OCI-M1 (cell line): Measurements from ENCODE around the gene MAGI1.

Experiments used
- DNase-seq: peaks from one replicate; lab custom pipeline; 2025; lab: John Stamatoyannopoulos, UW

MAGI1 gene

GRCh38 chr3:65971293-65972252 is 67.1 kb downstream of the MAGI1 start:
- no peak for DNase-seq

DNA sequence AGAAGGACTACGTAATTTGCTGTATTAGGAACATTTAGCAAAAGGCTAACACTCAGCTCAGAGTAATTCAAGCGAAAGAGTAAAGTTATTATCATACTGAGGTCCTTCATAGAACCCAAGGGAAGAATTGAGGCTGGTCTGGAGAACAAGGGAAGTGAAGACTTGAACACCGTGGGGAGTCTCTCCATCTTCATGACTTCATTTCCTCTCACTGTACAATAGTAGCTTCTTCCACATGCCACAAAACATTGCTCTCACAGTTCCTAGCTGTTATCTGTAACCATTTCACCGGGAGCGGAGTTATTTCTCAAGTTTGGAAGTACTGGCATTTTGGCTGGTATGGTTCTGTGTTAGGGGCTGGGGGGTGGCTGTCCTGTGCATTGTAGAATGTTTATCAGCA is 69.7 kb downstream of the MAGI1 start:
- no peak for DNase-seq

- DNase-seq: no peak
Observed at GRCh38 chr3:65967451-65967850, 71.3 kb downstream of the MAGI1 start.

DNA sequence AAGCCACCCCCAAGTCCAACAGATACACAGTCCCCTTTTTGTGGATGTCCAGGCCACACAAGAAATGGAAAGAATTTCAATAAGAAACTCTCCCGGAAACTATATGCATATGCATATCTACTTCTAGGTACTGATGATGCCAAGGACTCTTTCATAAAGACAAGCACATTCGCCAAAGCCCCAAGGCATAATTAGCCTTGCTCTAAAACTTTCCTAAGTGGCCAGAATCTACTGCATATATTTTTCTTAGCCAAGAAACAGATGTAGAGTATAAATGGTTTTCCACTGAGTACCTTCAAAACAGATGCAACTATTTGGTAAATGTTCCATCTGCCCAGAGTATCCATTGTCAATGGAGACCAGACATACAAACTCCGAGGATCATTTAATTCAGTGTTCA is 73.9 kb downstream of the MAGI1 start:
- no peak for DNase-seq

DNA sequence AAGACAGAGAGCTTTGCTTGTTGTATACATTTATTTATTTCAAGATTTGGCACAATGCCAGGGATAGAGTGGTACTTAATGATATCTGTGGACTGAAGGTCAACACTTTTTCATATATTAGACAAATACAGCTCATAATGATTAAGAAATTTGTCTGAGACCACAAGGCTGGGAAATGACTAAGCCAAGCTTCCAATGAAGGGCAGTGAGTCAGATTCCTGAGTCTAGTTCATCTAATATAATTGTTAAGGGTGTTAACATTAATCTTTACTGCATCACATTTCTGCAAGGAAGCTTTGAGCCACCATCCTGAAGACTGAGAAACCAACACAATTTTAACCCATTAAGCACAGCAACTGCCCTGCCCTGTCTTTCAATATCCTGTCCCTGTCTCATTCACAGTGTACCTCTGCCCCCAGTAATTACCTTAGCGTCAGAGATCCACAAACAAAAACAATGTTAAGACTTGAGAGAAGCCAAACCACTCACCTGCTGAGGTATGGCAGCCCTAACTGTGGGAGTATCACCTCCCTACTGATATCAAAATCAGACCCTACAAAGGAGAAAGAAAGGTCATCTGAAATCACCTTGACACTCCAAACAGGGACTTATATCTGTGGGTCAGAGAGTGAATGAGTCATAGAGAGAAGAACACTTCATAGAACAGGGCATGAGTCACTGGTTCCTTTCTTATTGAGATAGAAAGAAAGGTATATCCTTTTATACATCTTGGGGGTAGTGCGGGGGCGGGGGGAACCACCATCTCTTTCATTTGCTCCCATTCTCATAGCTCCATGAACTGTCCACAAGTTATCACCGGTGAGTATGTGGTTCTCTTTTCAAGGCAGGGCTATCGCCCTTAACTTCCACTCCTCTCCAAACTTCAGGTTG is 74.7 kb downstream of the MAGI1 start:
- peak; percentile 3 for DNase-seq

DNA sequence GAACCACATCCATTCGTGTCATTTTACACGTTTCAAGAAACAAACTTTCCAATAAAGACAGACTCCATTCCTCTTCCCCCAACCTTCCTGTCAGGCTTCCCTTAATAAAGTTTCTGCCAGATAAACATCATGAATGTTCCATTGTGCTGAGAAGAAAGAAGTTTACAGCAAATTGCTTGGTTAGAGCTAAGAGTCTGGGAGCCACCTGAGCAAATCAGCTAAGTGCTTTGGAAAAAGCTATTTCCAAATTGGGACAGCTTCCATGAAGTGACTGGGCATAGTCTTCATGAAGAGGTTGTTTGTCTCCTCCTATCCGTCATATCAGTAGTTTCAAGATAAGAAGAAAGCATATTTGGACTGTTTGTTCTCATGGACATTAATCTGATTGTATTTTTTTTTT is 77.0 kb downstream of the MAGI1 start:
- no peak for DNase-seq

GRCh38 chr3:65961128-65961527 is 77.6 kb downstream of the MAGI1 start:
- DNase-seq: no peak

DNA sequence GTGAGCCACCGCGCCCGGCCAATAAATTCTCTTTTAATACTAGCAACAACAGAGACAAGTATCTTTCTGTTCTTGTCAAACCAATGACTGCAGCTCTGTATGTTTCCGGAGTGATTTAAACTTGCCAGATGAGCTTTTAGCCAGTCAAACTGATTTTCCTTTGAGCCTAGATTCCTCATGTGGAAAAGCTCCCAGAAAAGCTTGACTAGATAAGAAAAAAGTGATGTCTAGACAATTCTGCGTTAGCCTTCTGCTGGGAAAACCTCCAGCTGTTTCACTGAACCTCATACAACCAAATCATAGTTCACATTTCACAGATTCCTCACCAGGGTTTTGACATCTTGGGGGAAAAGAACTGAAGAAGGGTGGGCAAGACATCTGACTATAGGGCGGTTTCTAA is 78.6 kb downstream of the MAGI1 start:
- DNase-seq: no peak

DNA sequence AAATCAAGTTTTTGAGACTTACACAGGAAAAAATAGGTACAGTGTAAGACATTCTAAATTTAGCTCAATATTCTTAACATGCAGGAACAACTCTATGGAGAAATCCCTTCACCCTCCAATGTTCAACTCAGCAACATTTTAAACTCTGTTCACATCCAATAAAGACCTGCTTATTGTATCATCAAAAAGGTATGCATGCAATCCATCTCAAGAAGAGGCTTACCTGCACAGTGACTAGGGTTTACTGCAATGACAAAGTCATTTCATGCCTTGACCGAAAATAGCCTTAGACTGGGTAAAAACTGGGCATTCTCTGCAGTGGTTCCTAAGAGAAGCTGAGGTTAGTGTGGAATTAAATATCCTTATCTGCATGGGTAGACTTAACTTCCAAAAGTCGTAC is 80.5 kb downstream of the MAGI1 start:
- no peak for DNase-seq

GRCh38 chr3:65955792-65956477 is 82.8 kb downstream of the MAGI1 start:
- no peak for DNase-seq

GRCh38 chr3:65953881-65954733 is 84.6 kb downstream of the MAGI1 start:
- DNase-seq: no peak

- DNase-seq: no peak
Observed at GRCh38 chr3:65953301-65953812, 85.4 kb downstream of the MAGI1 start.

GRCh38 chr3:65952842-65953241 is 85.9 kb downstream of the MAGI1 start:
- DNase-seq: no peak

GRCh38 chr3:65951836-65952505 is 86.7 kb downstream of the MAGI1 start:
- no peak for DNase-seq

DNA sequence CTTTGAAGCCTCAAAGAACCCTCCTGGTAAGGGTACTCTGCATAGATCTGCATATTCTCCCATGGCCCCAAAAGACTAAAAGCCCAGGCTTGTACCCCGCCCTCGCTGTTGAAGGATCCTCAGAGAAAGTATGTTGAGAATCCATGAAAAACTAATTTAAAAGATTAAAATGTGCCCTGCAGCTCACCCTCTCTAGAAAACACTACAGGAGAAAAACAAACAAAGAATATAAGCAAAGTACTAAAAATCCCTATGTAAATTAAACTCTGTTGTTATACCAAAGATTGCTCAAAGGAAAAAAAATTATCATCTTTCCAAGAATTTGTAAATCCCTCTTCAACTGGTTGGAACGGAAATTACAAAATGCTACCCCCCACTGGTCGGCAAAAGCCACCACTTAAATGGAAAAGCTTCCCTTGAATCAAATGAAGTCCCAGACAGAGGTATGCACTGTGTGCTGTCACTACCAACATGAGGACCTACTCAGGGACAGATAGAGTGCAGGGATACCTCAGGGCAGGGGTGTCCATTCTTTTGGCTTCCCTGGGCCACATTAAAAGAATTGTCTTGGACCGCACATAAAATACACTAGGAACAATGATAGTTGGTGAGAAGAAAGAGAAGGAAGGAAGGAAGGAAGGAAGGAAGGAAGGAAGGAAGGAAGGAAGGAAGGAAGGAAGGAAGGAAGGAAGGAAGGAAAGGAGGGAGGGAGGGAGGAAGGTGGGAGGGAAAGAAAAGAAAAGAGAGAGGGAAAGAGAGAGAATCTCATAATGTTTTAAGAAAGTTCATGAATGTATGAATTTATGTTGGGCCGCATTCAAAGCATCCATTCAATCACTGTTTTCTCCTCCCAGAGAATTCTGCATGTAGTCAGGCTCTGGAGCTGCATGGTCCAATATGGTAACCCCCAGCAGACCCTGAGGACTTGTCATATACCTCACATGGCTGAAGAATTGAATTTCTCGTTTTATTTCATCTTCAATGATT is 88.1 kb downstream of the MAGI1 start:
- DNase-seq: no peak

- DNase-seq: no peak
Observed at GRCh38 chr3:65948841-65949573, 89.7 kb downstream of the MAGI1 start.

DNA sequence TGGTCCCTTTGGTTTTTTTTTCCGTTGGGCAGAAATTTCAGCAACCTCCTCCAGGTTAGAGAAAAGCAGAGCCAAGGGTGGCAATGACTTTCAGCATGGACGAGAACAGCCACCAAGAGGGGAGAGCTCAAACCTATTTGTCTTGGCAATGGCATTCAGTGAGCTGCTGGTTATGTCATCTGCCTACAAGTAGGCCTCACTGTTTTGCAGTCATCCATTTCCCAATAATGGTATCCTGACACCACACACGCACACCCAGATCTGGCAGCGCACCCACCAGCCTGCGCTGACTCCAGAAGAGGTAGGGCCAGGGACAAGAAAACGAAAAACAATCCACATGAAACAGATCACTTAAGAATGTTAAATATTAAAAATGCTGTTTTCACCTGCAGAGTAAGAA is 92.3 kb downstream of the MAGI1 start:
- DNase-seq: no peak

DNA sequence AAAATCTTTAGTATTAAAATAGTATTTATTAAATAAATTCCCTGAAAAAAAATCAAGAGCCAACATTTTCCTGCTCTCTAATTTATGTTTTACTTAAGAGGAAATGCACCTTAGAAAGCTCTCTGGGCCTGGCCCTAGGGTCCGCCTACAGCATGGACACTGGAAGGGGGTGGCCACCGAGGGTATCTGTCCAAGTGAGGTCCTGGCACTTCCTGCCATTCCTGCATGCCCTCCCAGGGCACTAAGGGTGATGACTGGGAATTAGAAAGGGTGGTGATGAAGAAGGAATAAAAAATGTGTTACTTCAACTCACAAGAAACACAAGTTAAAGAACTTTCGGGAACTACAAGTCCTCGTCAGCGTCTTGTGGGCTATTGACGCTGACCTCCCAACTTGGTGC is 92.8 kb downstream of the MAGI1 start:
- no peak for DNase-seq

GRCh38 chr3:65945480-65945879 is 93.2 kb downstream of the MAGI1 start:
- no peak for DNase-seq
